Natural killer cell (primary cell): ENCODE data around the gene S1PR3. TPM values are rescaled to one million over a fixed set of nuclear protein-coding genes. Genes with fewer than 3 reads are reported as not detected.

ENCODE experiments used
- ATAC-seq, 3 donors: fragments of 150-1000 bp in 2 of 3; fragments of 200-7000 bp in 1 of 3; cut with Tn5 transposase; 1 replicate in 1 of 3; 2 replicates in 2 of 3; pipeline ENCODE4 v1.10.0; 2021; ENCODE audit warnings: mild to moderate bottlenecking in 2 of 3, moderate library complexity in 2 of 3
- DNase-seq, 2 donors: peaks; one replicate each; pipeline versions ENCODE4 v3.0.0 to v3.0.0-alpha.2; 2013 to 2021; ENCODE audit warnings: mixed read lengths in 1 of 2
- H3K27ac ChIP-seq: one replicate; pipeline ENCODE4 v1.5.1; 2013; ENCODE audit warnings: mild to moderate bottlenecking, low read length
- H3K27me3 ChIP-seq: one replicate; pipeline ENCODE4 v1.6.1; 2013; ENCODE audit warnings: low read length; ENCODE audit not compliant: control insufficient read depth, insufficient read depth
- H3K36me3 ChIP-seq: one replicate; pipeline ENCODE4 v1.6.1; 2013; ENCODE audit warnings: low read length; ENCODE audit not compliant: control insufficient read depth, insufficient read depth
- H3K4me1 ChIP-seq: one replicate; pipeline ENCODE4 v1.6.1; 2013; ENCODE audit warnings: low read length; ENCODE audit not compliant: control insufficient read depth, insufficient read depth
- H3K4me3 ChIP-seq: one replicate; pipeline ENCODE4 v1.5.1; 2013; ENCODE audit warnings: low read length
- H3K9me3 ChIP-seq: one replicate; pipeline ENCODE4 v1.6.1; 2013; ENCODE audit warnings: low read length; ENCODE audit not compliant: control insufficient read depth, insufficient read depth
- H3K27ac Mint-ChIP-seq, 2 donors: one replicate each; pipeline ENCODE4 v1.8.0; 2022; ENCODE audit warnings: mild to moderate bottlenecking in 2 of 2, mixed read lengths in 2 of 2, moderate library complexity in 1 of 2
- H3K27me3 Mint-ChIP-seq, 2 donors: one replicate each; pipeline ENCODE4 v1.8.0; 2022; ENCODE audit warnings: low read depth in 2 of 2, mixed read lengths in 2 of 2
- H3K36me3 Mint-ChIP-seq: one replicate; pipeline ENCODE4 v1.8.0; 2022; ENCODE audit warnings: mixed read lengths
- H3K4me1 Mint-ChIP-seq, 2 donors: one replicate each; pipeline ENCODE4 v1.8.0; 2022; ENCODE audit warnings: mixed read lengths in 2 of 2
- H3K4me3 Mint-ChIP-seq: one replicate; pipeline ENCODE4 v1.8.0; 2022; ENCODE audit warnings: mild to moderate bottlenecking, moderate library complexity, mixed read lengths
- H3K9me3 Mint-ChIP-seq, 2 donors: one replicate each; pipeline ENCODE4 v1.8.0; 2022; ENCODE audit warnings: mixed read lengths in 2 of 2
- WGBS: methylation state at CpG from one replicate; pipeline ENCODE4 v1.1.7; 2013; ENCODE audit warnings: missing lambda C conversion rate; ENCODE audit not compliant: insufficient coverage; 5-methylcytosine and 5-hydroxymethylcytosine counted together
- intact Hi-C: fragments of 100-400 bp; cut with micrococcal nuclease; formaldehyde crosslinking; loops from one replicate; pipeline ENCODE4 v1.14.2; 2022
- total RNA-seq, 4 donors: library from RNA; stranded (reverse); fragments of 120-200 nt in 1 of 4; gene quantifications; one replicate each; pipeline versions ENCODE4 v1.2.3 to v1.2.4, GENCODE V29; 2013 to 2022
- TF ChIP-seq, protein P1 (sequence below): fragments of 200-600 bp; IDR thresholded peaks from one replicate; pipeline ENCODE4 v1.8.0; 2022; ENCODE audit warnings: antibody characterized with exemption

Gene S1PR3
- total RNA-seq, 3 donors from 2014 or later (not counting 1 experiment from before 2014, with no cell fraction given): 1.1 to 1.5 TPM; not detected in 1

DNA sequence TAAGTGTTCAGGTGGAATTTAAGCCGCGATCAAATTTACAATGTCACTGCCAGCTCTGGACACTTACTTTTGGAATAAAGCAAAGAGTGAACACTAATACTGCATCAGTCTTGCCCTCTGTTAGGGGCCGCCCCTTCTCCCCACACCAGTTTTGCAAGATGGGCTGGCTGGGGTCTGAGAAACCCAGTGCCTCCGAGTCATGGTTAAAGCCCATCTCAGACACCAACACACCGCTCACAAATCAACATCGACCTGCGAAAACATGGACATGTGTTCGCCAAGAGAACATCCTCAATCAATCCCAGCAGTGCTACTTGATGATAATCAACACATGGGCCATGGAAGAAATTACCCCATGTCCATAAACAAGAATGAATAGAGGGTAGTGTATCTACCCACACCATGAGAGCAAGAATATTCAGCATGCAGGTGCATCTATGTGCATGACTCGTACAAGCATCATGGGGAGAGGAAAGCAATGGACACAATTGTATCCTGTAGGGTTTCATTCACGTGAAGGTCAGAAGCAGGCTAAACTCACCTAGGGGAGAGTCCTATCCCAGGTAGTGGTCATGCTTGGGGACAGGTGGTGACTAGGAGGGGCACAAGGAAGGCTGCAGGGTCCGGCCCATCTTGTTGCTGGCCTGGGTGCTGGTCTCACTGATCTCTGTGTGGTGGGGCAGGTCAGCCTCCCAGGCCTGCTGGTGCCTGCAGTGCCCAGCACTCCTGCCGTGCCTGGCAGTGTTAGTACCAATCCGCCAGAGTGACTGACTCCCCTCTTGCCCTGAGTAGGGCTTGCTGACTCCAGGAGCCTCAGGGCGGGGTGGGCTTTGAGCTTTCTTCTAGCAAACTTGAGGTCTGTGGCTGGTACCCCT, 5.0 kb downstream of the S1PR3 start:
- Histone ChIP-seq H3K4me1 (peaks cover 6% of the 10 kb centered on the region), H3K27me3 (peaks cover 2% of the 10 kb centered on the region), H3K4me3 (no peak overlapping the region), H3K27ac (no peak overlapping the region), H3K9me3 (no peaks in the 10 kb centered on the region), H3K36me3 (no peaks in the 10 kb centered on the region)
- Mint-ChIP-seq H3K36me3 (no peaks in the 10 kb centered on the region), H3K4me3 (no peak overlapping the region), H3K27ac (no peak overlapping the region), H3K4me1 (peaks cover 0 to 5% of the 10 kb centered on the region in 2 donors), H3K9me3 (no peaks in the 10 kb centered on the region), H3K27me3 (peaks cover 15 to 43% of the 10 kb centered on the region in 2 donors)
- 90% methylated on average over 14 of the region's 14 CpGs for WGBS
- DNase-seq (no peak), ATAC-seq (no peak)
- TF ChIP-seq, protein P1, sequence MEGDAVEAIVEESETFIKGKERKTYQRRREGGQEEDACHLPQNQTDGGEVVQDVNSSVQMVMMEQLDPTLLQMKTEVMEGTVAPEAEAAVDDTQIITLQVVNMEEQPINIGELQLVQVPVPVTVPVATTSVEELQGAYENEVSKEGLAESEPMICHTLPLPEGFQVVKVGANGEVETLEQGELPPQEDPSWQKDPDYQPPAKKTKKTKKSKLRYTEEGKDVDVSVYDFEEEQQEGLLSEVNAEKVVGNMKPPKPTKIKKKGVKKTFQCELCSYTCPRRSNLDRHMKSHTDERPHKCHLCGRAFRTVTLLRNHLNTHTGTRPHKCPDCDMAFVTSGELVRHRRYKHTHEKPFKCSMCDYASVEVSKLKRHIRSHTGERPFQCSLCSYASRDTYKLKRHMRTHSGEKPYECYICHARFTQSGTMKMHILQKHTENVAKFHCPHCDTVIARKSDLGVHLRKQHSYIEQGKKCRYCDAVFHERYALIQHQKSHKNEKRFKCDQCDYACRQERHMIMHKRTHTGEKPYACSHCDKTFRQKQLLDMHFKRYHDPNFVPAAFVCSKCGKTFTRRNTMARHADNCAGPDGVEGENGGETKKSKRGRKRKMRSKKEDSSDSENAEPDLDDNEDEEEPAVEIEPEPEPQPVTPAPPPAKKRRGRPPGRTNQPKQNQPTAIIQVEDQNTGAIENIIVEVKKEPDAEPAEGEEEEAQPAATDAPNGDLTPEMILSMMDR: no peak
- intact Hi-C loops: no loop called here

DNA sequence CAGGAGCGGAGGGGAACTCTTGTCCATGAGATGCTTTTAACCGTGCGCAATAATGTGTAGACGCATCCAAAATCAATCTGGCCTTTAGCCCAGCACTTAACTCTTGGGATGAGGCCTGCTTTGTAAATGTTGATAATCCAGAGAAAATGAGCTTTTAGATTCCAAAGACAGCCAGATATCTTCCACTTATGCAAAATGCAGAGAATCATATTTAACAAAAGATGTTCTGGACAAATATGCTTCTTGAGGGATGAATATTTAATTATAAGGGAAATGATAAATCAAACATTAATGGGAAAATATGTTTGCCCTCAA, 5.6 kb downstream of the S1PR3 start:
- H3K4me1 ChIP-seq: peaks cover 6% of the 10 kb centered on the region
- TF ChIP-seq, protein P1: no peak
- WGBS: 97% methylated on average over 4 of the region's 4 CpGs
- DNase-seq (no peak), ATAC-seq (no peak)
- H3K36me3 ChIP-seq: no peaks in the 10 kb centered on the region
- peaks cover 18 to 48% of the 10 kb centered on the region in 2 donors for H3K27me3 Mint-ChIP-seq
- H3K4me3 Mint-ChIP-seq: no peak overlapping the region
- H3K4me3 ChIP-seq: no peak overlapping the region
- no peak overlapping the region for H3K27ac Mint-ChIP-seq
- peaks cover 2% of the 10 kb centered on the region for H3K27me3 ChIP-seq
- no peaks in the 10 kb centered on the region for H3K9me3 Mint-ChIP-seq
- H3K27ac ChIP-seq: no peak overlapping the region
- peaks cover 2 to 5% of the 10 kb centered on the region in 2 donors for H3K4me1 Mint-ChIP-seq
- no peaks in the 10 kb centered on the region for H3K36me3 Mint-ChIP-seq
- intact Hi-C loops: no loop called here
- no peaks in the 10 kb centered on the region for H3K9me3 ChIP-seq

GRCh38 chr9:88997646-88998045, 6.4 kb downstream of the S1PR3 start:
- H3K27me3 ChIP-seq: peaks cover 2% of the 10 kb centered on the region
- DNase-seq (no peak), ATAC-seq (no peak)
- TF ChIP-seq, protein P1: no peak
- Mint-ChIP-seq H3K4me1 (peaks cover 5 to 6% of the 10 kb centered on the region in 2 donors), H3K27me3 (peaks cover 14 to 48% of the 10 kb centered on the region in 2 donors), H3K9me3 (no peaks in the 10 kb centered on the region), H3K36me3 (no peaks in the 10 kb centered on the region), H3K27ac (no peak overlapping the region), H3K4me3 (no peak overlapping the region)
- intact Hi-C loops: no loop called here
- H3K27ac ChIP-seq: no peak overlapping the region
- no peaks in the 10 kb centered on the region for H3K36me3 ChIP-seq
- WGBS: 94% methylated on average over 8 of the region's 8 CpGs
- H3K9me3 ChIP-seq: no peaks in the 10 kb centered on the region
- H3K4me3 ChIP-seq: no peak overlapping the region
- peaks cover 6% of the 10 kb centered on the region for H3K4me1 ChIP-seq
